Sigmoid colon (tissue), 7 donors: ENCODE data around the gene RELN. TPM values are rescaled to one million over a fixed set of nuclear protein-coding genes. Genes with fewer than 3 reads are reported as not detected.

Experiments
- DNase-seq: peaks from one replicate; pipeline ENCODE4 v3.0.0-alpha.2; 2019
- H3K27ac ChIP-seq, 4 donors: fragments of 200-600 bp; sonication (generic); one replicate each; pipeline ENCODE4 v1.5.1; 2016 to 2019; ENCODE audit warnings: mild to moderate bottlenecking in 1 of 4
- H3K27me3 ChIP-seq, 3 donors: fragments of 200-600 bp; sonication (generic); one replicate each; pipeline ENCODE4 v1.5.1; 2019; ENCODE audit warnings: mild to moderate bottlenecking in 1 of 3
- H3K36me3 ChIP-seq, 4 donors: fragments of 200-600 bp; sonication (generic); one replicate each; pipeline ENCODE4 v1.5.1; 2016 to 2019
- H3K4me1 ChIP-seq, 4 donors: fragments of 200-600 bp; sonication (generic); one replicate each; pipeline ENCODE4 v1.5.1; 2017 to 2019
- H3K4me3 ChIP-seq, 4 donors: fragments of 200-600 bp; sonication (generic); one replicate each; pipeline ENCODE4 v1.5.1; 2017 to 2019; ENCODE audit warnings: mild to moderate bottlenecking in 2 of 4, moderate library complexity in 1 of 4
- H3K9me3 ChIP-seq, 4 donors: fragments of 200-600 bp in 3 of 4; sonication (generic) in 3 of 4; one replicate each; pipeline versions ENCODE4 v1.5.1 to v1.6.1; 2013 to 2019
- EP300 ChIP-seq, 4 donors: sonication (generic); formaldehyde crosslinking; IDR thresholded peaks; one replicate each; pipeline ENCODE4 v1.6.1; 2017; ENCODE audit warnings: antibody characterized with exemption in 4 of 4
- POLR2A ChIP-seq, 2 donors: fragments of 450-650 bp; IDR thresholded peaks; one replicate each; pipeline ENCODE4 v1.6.1; 2016; ENCODE audit warnings: antibody characterized with exemption in 2 of 2, mild to moderate bottlenecking in 2 of 2, moderate library complexity in 2 of 2
- POLR2AphosphoS5 ChIP-seq, 4 donors: sonication (generic); formaldehyde crosslinking; IDR thresholded peaks; one replicate each; pipeline ENCODE4 v1.6.1; 2017; ENCODE audit warnings: antibody characterized with exemption in 4 of 4
- WGBS, 2 donors: extraction: QIAGEN DNeasy Blood & Tissue Kit; methylation state at CpG; one replicate each; pipeline ENCODE4 v1.1.7; 2013; 5-methylcytosine and 5-hydroxymethylcytosine counted together
- intact Hi-C: fragments of 100-400 bp; cut with DNase I; formaldehyde crosslinking; loops from one replicate; pipeline ENCODE4 v1.15.1; 2023
- polyA plus RNA-seq, 3 donors: library from polyadenylated mRNA; stranded (reverse); fragments of 200-250 nt; gene quantifications; one replicate each; pipeline ENCODE4 v1.2.3, GENCODE V29; 2013
- total RNA-seq, 4 donors: library from RNA; depleted of rRNA; stranded (reverse); fragments of >200 nt; gene quantifications; one replicate each; pipeline ENCODE4 v1.1.0, GENCODE V29; 2016
- TF ChIP-seq, protein P1 (sequence below), 4 experiments: fragments of 450-650 bp in 3 of 4; fragments of 200-600 bp in 1 of 4; IDR thresholded peaks; one replicate each; pipeline ENCODE4 v1.5.1; 2016 to 2019; ENCODE audit warnings: antibody characterized with exemption in 4 of 4, mild to moderate bottlenecking in 3 of 4, moderate library complexity in 2 of 4
- donor health status: healthy with polysubstance abuse.
- donor health status: Bipolar disorder and iron deficiency.
- donor health status: healthy.

The RELN gene
- total and polyA plus RNA-seq, 7 donors: under 0.01 to 9.2 (median 4.3) TPM; not detected in 1

DNA sequence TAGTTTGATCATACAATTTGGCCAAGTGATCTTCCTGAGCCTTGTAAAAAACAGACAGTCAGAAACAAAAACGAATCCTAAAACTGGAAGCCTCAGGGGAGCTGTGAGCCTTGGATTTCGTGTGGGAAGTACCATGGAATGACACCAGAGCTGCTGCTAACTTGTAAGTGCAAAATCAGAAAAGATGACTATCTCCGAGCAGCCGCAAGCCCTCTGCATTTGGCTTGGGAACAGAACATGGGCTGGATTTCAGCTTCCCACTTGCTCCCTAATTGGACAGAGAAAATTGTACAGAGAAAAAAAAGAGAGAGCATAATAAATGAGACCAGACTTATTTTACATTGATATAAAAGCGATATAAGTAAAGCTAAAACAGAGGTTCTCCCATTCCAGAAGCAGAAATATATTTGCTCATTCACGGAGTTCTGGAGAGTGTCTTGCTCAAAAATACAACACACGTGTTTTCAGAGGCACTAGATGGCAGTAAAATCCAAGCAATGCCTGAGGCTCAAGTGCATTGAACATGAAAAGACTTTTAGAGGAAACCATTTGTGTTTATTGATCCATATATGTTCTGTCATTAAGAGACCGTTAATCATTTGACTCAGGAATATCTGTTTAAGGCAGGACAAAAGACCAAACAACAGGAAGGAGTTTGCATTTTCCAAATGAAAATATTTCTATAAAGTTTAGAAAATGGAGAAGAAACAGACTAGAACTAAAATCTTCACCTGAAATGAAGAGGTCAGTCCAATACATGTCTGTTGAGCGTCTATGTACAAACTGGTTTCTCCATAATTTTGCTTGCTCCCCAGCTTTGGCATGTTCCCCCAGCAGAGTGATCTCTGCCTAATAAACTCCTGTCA is 465.2 kb downstream of the RELN start:
- Histone ChIP-seq H3K4me3 (peak overlapping the region in 1 of 4 donors; percentile 3), H3K36me3 (no peaks in the 10 kb centered on the region), H3K9me3 (no peaks in the 10 kb centered on the region), H3K27ac (no peak overlapping the region), H3K4me1 (no peaks in the 10 kb centered on the region), H3K27me3 (no peaks in the 10 kb centered on the region)
- WGBS, 2 donors: 31 to 42% methylated on average over 9 of the region's 9 CpGs
- TF ChIP-seq EP300 (IDR thresholded peaks at IDR 0.05) (no peak), POLR2AphosphoS5 (IDR thresholded peaks at IDR 0.05) (no peak), POLR2A (IDR thresholded peaks at IDR 0.05) (no peak)
- TF ChIP-seq, protein P1, sequence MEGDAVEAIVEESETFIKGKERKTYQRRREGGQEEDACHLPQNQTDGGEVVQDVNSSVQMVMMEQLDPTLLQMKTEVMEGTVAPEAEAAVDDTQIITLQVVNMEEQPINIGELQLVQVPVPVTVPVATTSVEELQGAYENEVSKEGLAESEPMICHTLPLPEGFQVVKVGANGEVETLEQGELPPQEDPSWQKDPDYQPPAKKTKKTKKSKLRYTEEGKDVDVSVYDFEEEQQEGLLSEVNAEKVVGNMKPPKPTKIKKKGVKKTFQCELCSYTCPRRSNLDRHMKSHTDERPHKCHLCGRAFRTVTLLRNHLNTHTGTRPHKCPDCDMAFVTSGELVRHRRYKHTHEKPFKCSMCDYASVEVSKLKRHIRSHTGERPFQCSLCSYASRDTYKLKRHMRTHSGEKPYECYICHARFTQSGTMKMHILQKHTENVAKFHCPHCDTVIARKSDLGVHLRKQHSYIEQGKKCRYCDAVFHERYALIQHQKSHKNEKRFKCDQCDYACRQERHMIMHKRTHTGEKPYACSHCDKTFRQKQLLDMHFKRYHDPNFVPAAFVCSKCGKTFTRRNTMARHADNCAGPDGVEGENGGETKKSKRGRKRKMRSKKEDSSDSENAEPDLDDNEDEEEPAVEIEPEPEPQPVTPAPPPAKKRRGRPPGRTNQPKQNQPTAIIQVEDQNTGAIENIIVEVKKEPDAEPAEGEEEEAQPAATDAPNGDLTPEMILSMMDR (IDR thresholded peaks at IDR 0.05): peak in 1 of 4 experiments; percentile 20
- intact Hi-C loops: no loop called here
- DNase-seq: no peak

DNA sequence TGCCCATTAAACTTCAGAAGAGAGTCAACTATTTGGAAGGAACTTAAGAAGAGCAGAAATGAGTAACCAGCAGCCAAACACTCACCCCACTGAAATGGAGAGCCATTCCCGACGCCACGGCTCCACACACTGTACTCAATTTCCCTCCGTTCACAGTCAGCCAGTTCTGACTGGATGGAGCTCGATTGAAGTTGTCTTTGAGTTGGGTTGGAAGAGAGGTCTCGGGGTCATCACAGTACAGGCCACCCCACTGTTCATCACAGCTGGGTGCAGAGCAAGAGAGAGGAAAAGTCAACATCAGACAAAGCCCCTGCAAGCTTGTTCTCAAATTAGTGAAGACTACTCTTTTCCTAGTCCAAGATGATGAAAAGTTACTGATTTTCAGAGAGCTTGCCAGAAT is 467.5 kb downstream of the RELN start:
- Histone ChIP-seq H3K27ac (no peak overlapping the region), H3K36me3 (no peaks in the 10 kb centered on the region), H3K9me3 (no peaks in the 10 kb centered on the region), H3K27me3 (no peaks in the 10 kb centered on the region), H3K4me3 (no peak overlapping the region), H3K4me1 (no peaks in the 10 kb centered on the region)
- intact Hi-C loops: no loop called here
- WGBS, 2 donors: 71 to 86% methylated on average over 6 of the region's 6 CpGs
- TF ChIP-seq, protein P1 (IDR thresholded peaks at IDR 0.05): no peak
- TF ChIP-seq POLR2AphosphoS5 (IDR thresholded peaks at IDR 0.05) (no peak), EP300 (IDR thresholded peaks at IDR 0.05) (no peak), POLR2A (IDR thresholded peaks at IDR 0.05) (no peak)
- no peak for DNase-seq

DNA sequence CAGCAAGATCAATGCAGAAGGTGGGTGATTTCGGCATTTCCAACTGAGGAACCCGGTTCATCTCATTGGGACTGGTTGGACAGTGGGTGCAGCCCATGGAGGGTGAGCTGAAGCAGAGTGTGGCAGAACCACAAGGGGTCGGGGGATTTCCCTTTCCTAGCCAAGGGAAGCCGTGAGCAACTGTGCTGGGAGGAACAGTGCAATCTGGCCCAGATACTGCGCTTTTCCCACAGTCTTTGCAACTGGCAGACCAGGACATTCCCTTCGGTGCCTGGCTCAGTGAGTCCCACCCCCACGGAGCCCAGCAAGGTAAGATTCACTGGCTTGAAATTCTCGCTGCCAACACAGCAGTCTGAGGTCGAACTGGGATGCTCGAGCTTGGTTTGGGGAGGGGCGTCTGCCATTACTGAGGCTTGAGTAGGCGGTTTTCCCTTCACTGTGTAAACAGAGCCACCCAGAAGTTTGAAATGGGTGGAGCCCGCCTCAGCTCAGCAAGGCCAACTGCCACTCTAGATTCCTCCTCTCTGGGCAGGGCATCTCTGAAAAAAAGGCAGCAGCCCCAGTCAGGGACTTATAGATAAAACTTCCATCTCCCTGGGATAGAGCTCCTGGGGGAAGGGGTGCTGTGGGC is 484.8 kb downstream of the RELN start:
- Histone ChIP-seq H3K4me3 (no peak overlapping the region), H3K27ac (no peak overlapping the region), H3K4me1 (no peaks in the 10 kb centered on the region), H3K27me3 (no peaks in the 10 kb centered on the region), H3K36me3 (no peaks in the 10 kb centered on the region), H3K9me3 (no peaks in the 10 kb centered on the region)
- WGBS, 2 donors: 69 to 72% methylated on average over 13 of the region's 13 CpGs
- intact Hi-C loops: no loop called here
- DNase-seq: no peak
- TF ChIP-seq POLR2AphosphoS5 (IDR thresholded peaks at IDR 0.05): no peak
- TF ChIP-seq EP300 (IDR thresholded peaks at IDR 0.05): no peak
- TF ChIP-seq, protein P1 (IDR thresholded peaks at IDR 0.05): no peak
- TF ChIP-seq POLR2A (IDR thresholded peaks at IDR 0.05): no peak

DNA sequence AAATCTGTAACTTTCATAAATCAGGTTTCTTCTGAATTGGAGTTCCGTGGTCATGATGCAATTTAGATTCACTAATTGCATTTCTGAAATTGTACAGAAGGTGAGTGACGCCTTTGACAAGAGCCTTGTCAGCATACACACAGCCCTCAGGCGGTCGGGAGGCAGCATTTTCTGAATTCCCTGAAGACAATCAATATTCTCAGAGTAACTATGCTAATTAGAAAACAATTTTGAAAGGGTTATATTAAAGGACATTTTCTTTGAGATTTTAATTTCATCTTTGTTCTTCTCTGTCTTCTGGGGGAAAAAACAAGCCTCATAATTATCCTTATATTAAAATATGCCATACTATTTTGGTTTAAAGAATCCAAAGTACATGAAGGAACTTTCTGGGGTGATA is 488.3 kb downstream of the RELN start:
- Histone ChIP-seq H3K4me3 (no peak overlapping the region), H3K36me3 (no peaks in the 10 kb centered on the region), H3K4me1 (no peaks in the 10 kb centered on the region), H3K27ac (no peak overlapping the region), H3K9me3 (no peaks in the 10 kb centered on the region), H3K27me3 (no peaks in the 10 kb centered on the region)
- WGBS, 2 donors: 83 to 88% methylated on average over 4 of the region's 4 CpGs
- no peak for TF ChIP-seq POLR2AphosphoS5 (IDR thresholded peaks at IDR 0.05)
- TF ChIP-seq, protein P1 (IDR thresholded peaks at IDR 0.05): no peak
- TF ChIP-seq POLR2A (IDR thresholded peaks at IDR 0.05): no peak
- no peak for TF ChIP-seq EP300 (IDR thresholded peaks at IDR 0.05)
- DNase-seq: no peak
- intact Hi-C loops: no loop called here
